Adrenal gland (tissue), 12 donors: ENCODE results near the gene URM1. TPM values are rescaled to one million over a fixed set of nuclear protein-coding genes. Genes with fewer than 3 reads are reported as not detected.

ENCODE experiments used
- DNase-seq, 7 donors: peaks; one replicate each; pipeline ENCODE4 v3.0.0-alpha.2; 2019 to 2020
- H3K27ac ChIP-seq, 5 donors: fragments of 200-600 bp; sonication (generic) in 4 of 5; 1 replicate in 3 of 5; 2 replicates in 2 of 5; pipeline versions ENCODE4 v1.5.1 to v1.8.0; 2016 to 2020; ENCODE audit warnings: mild to moderate bottlenecking in 1 of 5
- H3K27me3 ChIP-seq: fragments of 200-600 bp; 2 replicates; pipeline ENCODE4 v1.8.0; 2021
- H3K36me3 ChIP-seq, 2 donors: fragments of 200-600 bp; replicated peaks in 1 of 2; 1 replicate in 1 of 2; 2 replicates in 1 of 2; pipeline versions ENCODE4 v1.5.1 to v1.8.0; 2018 to 2022
- H3K4me1 ChIP-seq, 2 donors: fragments of 200-600 bp; replicated peaks in 1 of 2; 1 replicate in 1 of 2; 2 replicates in 1 of 2; pipeline versions ENCODE4 v1.5.1 to v1.8.0; 2018 to 2021
- H3K4me3 ChIP-seq, 4 donors: fragments of 200-600 bp; sonication (generic) in 3 of 4; one replicate each; pipeline ENCODE4 v1.5.1; 2016 to 2018
- H3K9me3 ChIP-seq, 3 donors: fragments of 200-600 bp; sonication (generic) in 1 of 3; replicated peaks in 1 of 3; 1 replicate in 2 of 3; 2 replicates in 1 of 3; pipeline versions ENCODE4 v1.5.1 to v1.8.0; 2016 to 2021
- CTCF ChIP-seq, 6 experiments: fragments of 450-650 bp in 4 of 6; fragments of 200-600 bp in 2 of 6; sonication (generic) in 1 of 6; IDR thresholded peaks; 1 replicate in 5 of 6; 2 replicates in 1 of 6; pipeline versions ENCODE4 v1.5.1 to v1.8.0; 2016 to 2021; ENCODE audit warnings: antibody characterized with exemption in 6 of 6, mild to moderate bottlenecking in 2 of 6, moderate library complexity in 1 of 6
- POLR2A ChIP-seq, 2 donors: fragments of 450-650 bp; IDR thresholded peaks; one replicate each; pipeline ENCODE4 v1.6.1; 2017; ENCODE audit warnings: antibody characterized with exemption in 2 of 2, mild to moderate bottlenecking in 2 of 2, moderate library complexity in 1 of 2
- WGBS, 4 donors: extraction: QIAGEN DNeasy Blood & Tissue Kit in 2 of 4; methylation state at CpG; one replicate each; pipeline versions ENCODE4 v1.1.5 to v1.1.7; 2013 to 2017; 5-methylcytosine and 5-hydroxymethylcytosine counted together
- intact Hi-C, 2 donors: fragments of 100-400 bp; cut with DNase I; formaldehyde crosslinking; loops; one replicate each; pipeline versions ENCODE4 v1.14.1 to v1.15.0; 2022 to 2023
- polyA plus RNA-seq, 3 donors: library from polyadenylated mRNA; stranded (reverse); fragments of 200-250 nt in 2 of 3; fragments of 350-450 nt in 1 of 3; fragmentation: Illumina TruSeq in 1 of 3; extraction: RNeasy Lipid Tissue Mini Kit (QIAGEN cat#74804) in 1 of 3; gene quantifications; one replicate each; pipeline ENCODE4 v1.2.3, GENCODE V29; 2013 to 2014
- total RNA-seq, 9 donors: library from RNA; depleted of rRNA in 4 of 9; stranded (reverse); fragments of >200 nt in 4 of 9; fragments of 120-200 nt in 1 of 9; fragmentation: NEBNext Ultra II Directional in 1 of 9; extraction: Animal tissue kit (Norgen Biotek cat#: 25700) in 1 of 9; gene quantifications; one replicate each; pipeline versions ENCODE4 v1.1.0 to v1.2.4, GENCODE V29; 2013 to 2023
- donor health status: healthy with polysubstance abuse.
- donor health status: Bipolar disorder and iron deficiency.
- donor health status: DM: yes; HTN: yes; CAD: no.
- donor health status: DM: no; HTN: no; CAD: no.
- donor health status: DM: no; HTN: no; CAD: no.
- donor health status: DM: yes; HTN: yes; CAD: no.

Gene URM1
- total and polyA plus RNA-seq, 12 donors = 22.8 to 87.1 (median 42.2) TPM

GRCh38 chr9:128342971-128343680 is 28.0 kb upstream of the URM1 start:
- intact Hi-C loops = loop anchor here (5.0 to 10.0 kb wide), 2 partner anchors 48 to 51 kb away; no protein-coding TSS in a partner anchor
- H3K36me3 ChIP-seq = peaks cover 0 to 38% of the 10 kb centered on the region in 2 donors
- WGBS, 4 donors = 25 to 94% (median 88%) methylated on average over 1 to 8 of the region's 8 CpGs
- no peak for TF ChIP-seq CTCF (IDR thresholded peaks at IDR 0.05)
- no peak for TF ChIP-seq POLR2A (IDR thresholded peaks at IDR 0.05)
- no peaks in the 10 kb centered on the region for H3K27me3 ChIP-seq
- H3K4me3 ChIP-seq = no peak overlapping the region
- H3K9me3 ChIP-seq = no peaks in the 10 kb centered on the region
- H3K27ac ChIP-seq = no peak overlapping the region
- peaks cover 0 to 9% of the 10 kb centered on the region in 2 donors for H3K4me1 ChIP-seq
- DNase-seq = no peak

- Histone ChIP-seq H3K4me3 (no peak overlapping the region), H3K27ac (no peak overlapping the region), H3K27me3 (no peaks in the 10 kb centered on the region), H3K9me3 (no peaks in the 10 kb centered on the region), H3K4me1 (peaks cover 0 to 9% of the 10 kb centered on the region in 2 donors), H3K36me3 (peaks cover 0 to 46% of the 10 kb centered on the region in 2 donors)
- intact Hi-C loops = loop anchor here (5.0 to 10.0 kb wide), 2 partner anchors 49 to 52 kb away; no protein-coding TSS in a partner anchor
- DNase-seq = no peak
- WGBS, 4 donors = 89 to 99% (median 96%) methylated on average over 4 of the region's 4 CpGs
- TF ChIP-seq POLR2A (IDR thresholded peaks at IDR 0.05) (no peak), CTCF (IDR thresholded peaks at IDR 0.05) (no peak)
These were observed 27.3 kb upstream of the URM1 start for GRCh38 chr9:128343855-128344254.

GRCh38 chr9:128344931-128345605 is 26.1 kb upstream of the URM1 start:
- Histone ChIP-seq H3K9me3 (no peaks in the 10 kb centered on the region), H3K27ac (no peak overlapping the region), H3K4me3 (no peak overlapping the region), H3K27me3 (no peaks in the 10 kb centered on the region), H3K4me1 (peaks cover 0 to 9% of the 10 kb centered on the region in 2 donors), H3K36me3 (peaks cover 0 to 50% of the 10 kb centered on the region in 2 donors)
- intact Hi-C loops = loop anchor here (5.0 to 10.0 kb wide), 2 partner anchors 50 to 53 kb away; no protein-coding TSS in a partner anchor
- DNase-seq = no peak
- no peak for TF ChIP-seq POLR2A (IDR thresholded peaks at IDR 0.05)
- TF ChIP-seq CTCF (IDR thresholded peaks at IDR 0.05) = no peak
- WGBS, 4 donors = 94 to 97% (median 95%) methylated on average over 16 to 28 of the region's 28 CpGs

- Histone ChIP-seq H3K4me3 (no peak overlapping the region), H3K9me3 (no peaks in the 10 kb centered on the region), H3K36me3 (peaks cover 0 to 51% of the 10 kb centered on the region in 2 donors), H3K27me3 (no peaks in the 10 kb centered on the region), H3K27ac (no peak overlapping the region), H3K4me1 (no peaks in the 10 kb centered on the region)
- TF ChIP-seq CTCF (IDR thresholded peaks at IDR 0.05) (no peak), POLR2A (IDR thresholded peaks at IDR 0.05) (no peak)
- DNase-seq = no peak
- intact Hi-C loops = loop anchor here in 1 of 2 donors (10.0 kb wide), 1 partner anchor 54 kb away; no protein-coding TSS in a partner anchor
- WGBS, 4 donors = 79 to 90% (median 85%) methylated on average over 2 of the region's 2 CpGs
These were observed 22.0 kb upstream of the URM1 start for GRCh38 chr9:128349125-128349524.
